Measurements from ENCODE around the gene FMO5. TPM values are rescaled to one million over a fixed set of nuclear protein-coding genes. Genes with fewer than 3 reads are reported as not detected.

The FMO5 gene
- total RNA-seq, 1 donor from 2014 or later, result 2.2 TPM

DNA sequence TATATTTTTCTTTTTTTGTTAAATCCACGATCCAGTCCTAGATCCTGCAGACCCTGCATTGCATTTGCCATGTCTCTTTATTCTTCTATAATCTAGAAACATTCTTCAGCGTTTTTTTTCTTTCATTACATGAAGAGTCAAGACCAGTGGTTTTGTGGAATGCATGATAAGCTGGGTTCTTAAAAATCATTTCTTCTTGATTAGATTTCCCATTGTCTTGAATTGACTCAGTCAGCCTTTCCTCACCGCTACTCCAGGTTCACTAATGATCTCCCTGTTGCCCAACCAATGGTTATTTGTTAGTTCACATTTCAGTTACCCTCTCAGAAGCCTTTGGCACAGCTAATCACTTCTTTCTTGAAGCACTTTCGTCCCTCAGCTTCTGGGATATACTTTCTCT lies 42.6 kb upstream of the FMO5 start:
- H3K4me3 Mint-ChIP-seq (ENCODE audit: unreplicated experiment), result no peak overlapping the region

DNA sequence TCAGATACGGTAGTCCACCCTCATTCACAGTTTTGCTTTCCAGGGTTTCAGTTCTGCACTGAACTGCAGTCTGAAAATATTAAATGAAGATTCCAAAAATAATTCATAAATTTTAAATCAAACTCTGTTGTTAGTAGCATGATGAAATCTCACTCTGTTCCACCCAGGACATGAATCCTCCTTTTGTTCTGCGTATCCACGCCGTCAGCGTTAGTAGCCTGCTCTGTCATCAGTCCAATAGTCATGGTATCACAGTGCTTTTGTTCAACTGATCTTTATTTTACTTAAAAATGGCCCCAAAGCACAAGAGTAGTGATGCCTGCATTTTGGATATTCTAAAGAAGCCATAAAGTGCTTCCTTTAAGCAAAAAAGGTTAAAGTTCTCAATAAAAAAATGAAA lies 41.2 kb upstream of the FMO5 start:
- DNase-seq (ENCODE audit: extremely low spot score, unreplicated experiment), result no peak
- Mint-ChIP-seq H3K9me3 (ENCODE audit: unreplicated experiment) (no peaks in the 10 kb centered on the region), H3K27ac (ENCODE audit: unreplicated experiment) (no peak overlapping the region), H3K27me3 (ENCODE audit: unreplicated experiment) (no peaks in the 10 kb centered on the region), H3K4me3 (ENCODE audit: unreplicated experiment) (no peak overlapping the region), H3K36me3 (ENCODE audit: unreplicated experiment) (peaks cover 54% of the 10 kb centered on the region), H3K4me1 (ENCODE audit: unreplicated experiment) (peaks cover 4% of the 10 kb centered on the region)
- TF ChIP-seq, protein P1, sequence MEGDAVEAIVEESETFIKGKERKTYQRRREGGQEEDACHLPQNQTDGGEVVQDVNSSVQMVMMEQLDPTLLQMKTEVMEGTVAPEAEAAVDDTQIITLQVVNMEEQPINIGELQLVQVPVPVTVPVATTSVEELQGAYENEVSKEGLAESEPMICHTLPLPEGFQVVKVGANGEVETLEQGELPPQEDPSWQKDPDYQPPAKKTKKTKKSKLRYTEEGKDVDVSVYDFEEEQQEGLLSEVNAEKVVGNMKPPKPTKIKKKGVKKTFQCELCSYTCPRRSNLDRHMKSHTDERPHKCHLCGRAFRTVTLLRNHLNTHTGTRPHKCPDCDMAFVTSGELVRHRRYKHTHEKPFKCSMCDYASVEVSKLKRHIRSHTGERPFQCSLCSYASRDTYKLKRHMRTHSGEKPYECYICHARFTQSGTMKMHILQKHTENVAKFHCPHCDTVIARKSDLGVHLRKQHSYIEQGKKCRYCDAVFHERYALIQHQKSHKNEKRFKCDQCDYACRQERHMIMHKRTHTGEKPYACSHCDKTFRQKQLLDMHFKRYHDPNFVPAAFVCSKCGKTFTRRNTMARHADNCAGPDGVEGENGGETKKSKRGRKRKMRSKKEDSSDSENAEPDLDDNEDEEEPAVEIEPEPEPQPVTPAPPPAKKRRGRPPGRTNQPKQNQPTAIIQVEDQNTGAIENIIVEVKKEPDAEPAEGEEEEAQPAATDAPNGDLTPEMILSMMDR (IDR thresholded peaks at IDR 0.05), result no peak

More for the DNA sequence above, 42.6 kb upstream of the FMO5 start:
- peaks cover 49% of the 10 kb centered on the region for H3K36me3 Mint-ChIP-seq (ENCODE audit: unreplicated experiment)
- H3K27me3 Mint-ChIP-seq (ENCODE audit: unreplicated experiment), result no peaks in the 10 kb centered on the region
- no peak for DNase-seq (ENCODE audit: extremely low spot score, unreplicated experiment)
- TF ChIP-seq, protein P1 (IDR thresholded peaks at IDR 0.05), result no peak
- no peaks in the 10 kb centered on the region for H3K9me3 Mint-ChIP-seq (ENCODE audit: unreplicated experiment)
- H3K4me1 Mint-ChIP-seq (ENCODE audit: unreplicated experiment), result peaks cover 4% of the 10 kb centered on the region
- no peak overlapping the region for H3K27ac Mint-ChIP-seq (ENCODE audit: unreplicated experiment)

DNA sequence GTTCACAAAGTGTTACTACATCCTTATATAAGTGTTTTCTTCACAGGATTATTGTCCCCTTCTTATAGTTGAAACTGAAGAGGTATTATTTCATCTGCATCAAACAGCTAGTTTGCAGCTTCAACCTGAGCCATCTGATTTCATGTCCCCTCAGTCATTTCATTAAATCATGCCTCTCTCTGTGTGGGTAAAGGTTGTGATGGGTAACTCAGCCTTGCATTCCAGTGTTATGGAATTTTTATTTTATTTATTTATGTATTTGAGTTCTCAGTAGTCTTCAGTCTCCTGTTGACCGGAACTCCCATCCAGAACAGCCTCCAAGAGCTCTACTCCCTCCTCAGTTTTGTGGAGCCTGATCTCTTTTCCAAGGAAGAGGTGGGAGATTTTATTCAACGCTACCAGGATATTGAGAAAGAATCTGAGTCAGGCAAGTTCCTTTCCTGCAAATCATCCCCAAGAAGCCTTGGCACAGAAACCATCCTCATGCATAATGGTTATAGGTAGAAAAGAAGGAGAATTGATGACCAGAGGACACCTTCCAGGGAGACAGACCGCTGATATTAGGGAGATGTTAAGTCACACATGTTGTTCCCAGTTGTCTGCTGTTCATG lies 39.1 kb upstream of the FMO5 start:
- Mint-ChIP-seq H3K9me3 (ENCODE audit: unreplicated experiment) (no peaks in the 10 kb centered on the region), H3K27ac (ENCODE audit: unreplicated experiment) (no peak overlapping the region), H3K36me3 (ENCODE audit: unreplicated experiment) (peaks cover 56% of the 10 kb centered on the region), H3K4me3 (ENCODE audit: unreplicated experiment) (no peak overlapping the region), H3K27me3 (ENCODE audit: unreplicated experiment) (no peaks in the 10 kb centered on the region), H3K4me1 (ENCODE audit: unreplicated experiment) (no peaks in the 10 kb centered on the region)
- TF ChIP-seq, protein P1 (IDR thresholded peaks at IDR 0.05), result no peak
- no peak for DNase-seq (ENCODE audit: extremely low spot score, unreplicated experiment)

DNA sequence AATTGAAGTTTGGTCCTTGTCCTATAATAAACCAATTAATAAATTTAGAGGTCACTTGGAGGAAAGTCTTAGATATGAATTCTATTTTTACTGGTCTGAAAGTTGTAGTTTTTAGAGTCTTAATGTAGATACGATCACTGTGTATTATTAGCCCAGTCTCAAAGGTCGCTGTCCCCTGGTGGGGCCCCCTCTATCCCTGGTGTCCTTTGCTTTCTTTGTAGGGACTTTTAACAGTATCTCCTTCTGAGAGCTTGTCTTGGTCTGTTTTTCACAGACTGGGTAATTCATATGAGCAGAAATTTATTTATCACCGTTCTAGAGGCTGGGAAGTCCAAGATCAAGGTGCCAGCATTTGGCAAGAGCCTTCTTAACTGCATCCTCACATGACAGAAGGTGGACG lies 35.8 kb upstream of the FMO5 start:
- H3K4me1 Mint-ChIP-seq (ENCODE audit: unreplicated experiment), result no peaks in the 10 kb centered on the region
- TF ChIP-seq, protein P1 (IDR thresholded peaks at IDR 0.05), result no peak
- H3K36me3 Mint-ChIP-seq (ENCODE audit: unreplicated experiment), result peaks cover 40% of the 10 kb centered on the region
- no peaks in the 10 kb centered on the region for H3K9me3 Mint-ChIP-seq (ENCODE audit: unreplicated experiment)
- no peak overlapping the region for H3K27ac Mint-ChIP-seq (ENCODE audit: unreplicated experiment)
- H3K4me3 Mint-ChIP-seq (ENCODE audit: unreplicated experiment), result no peak overlapping the region
- DNase-seq (ENCODE audit: extremely low spot score, unreplicated experiment), result no peak
- H3K27me3 Mint-ChIP-seq (ENCODE audit: unreplicated experiment), result no peaks in the 10 kb centered on the region

DNA sequence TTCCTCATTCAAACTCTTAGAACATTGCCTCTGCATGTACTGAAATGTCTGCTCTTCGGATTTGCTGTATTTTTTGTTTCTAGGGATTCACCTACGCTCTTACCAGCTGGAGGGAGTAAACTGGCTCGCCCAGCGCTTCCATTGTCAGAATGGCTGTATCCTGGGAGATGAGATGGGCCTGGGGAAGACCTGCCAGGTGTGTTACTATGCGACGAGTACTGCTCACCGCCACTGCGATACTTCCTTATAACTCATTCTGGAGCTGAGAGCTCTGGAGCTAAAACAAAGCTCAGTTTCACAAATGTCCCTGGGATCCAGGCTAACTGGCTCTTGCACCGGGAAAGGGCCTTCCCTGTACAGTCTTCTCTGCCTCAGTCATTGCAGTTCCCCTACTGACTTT lies 27.4 kb upstream of the FMO5 start:
- TF ChIP-seq, protein P1 (IDR thresholded peaks at IDR 0.05), result no peak
- Mint-ChIP-seq H3K9me3 (ENCODE audit: unreplicated experiment) (no peaks in the 10 kb centered on the region), H3K4me1 (ENCODE audit: unreplicated experiment) (peaks cover 5% of the 10 kb centered on the region), H3K4me3 (ENCODE audit: unreplicated experiment) (no peak overlapping the region), H3K27ac (ENCODE audit: unreplicated experiment) (no peak overlapping the region), H3K36me3 (ENCODE audit: unreplicated experiment) (peaks cover 14% of the 10 kb centered on the region), H3K27me3 (ENCODE audit: unreplicated experiment) (no peaks in the 10 kb centered on the region)
- no peak for DNase-seq (ENCODE audit: extremely low spot score, unreplicated experiment)
